ENCODE data around the gene OR4K14.
"Not testable (repeated sequence)": the region's sequence is repeated elsewhere in the genome, so short reads cannot be mapped to it uniquely, and the experiment has no call there.

OR4K14 gene, protein sequence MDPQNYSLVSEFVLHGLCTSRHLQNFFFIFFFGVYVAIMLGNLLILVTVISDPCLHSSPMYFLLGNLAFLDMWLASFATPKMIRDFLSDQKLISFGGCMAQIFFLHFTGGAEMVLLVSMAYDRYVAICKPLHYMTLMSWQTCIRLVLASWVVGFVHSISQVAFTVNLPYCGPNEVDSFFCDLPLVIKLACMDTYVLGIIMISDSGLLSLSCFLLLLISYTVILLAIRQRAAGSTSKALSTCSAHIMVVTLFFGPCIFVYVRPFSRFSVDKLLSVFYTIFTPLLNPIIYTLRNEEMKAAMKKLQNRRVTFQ

DNA sequence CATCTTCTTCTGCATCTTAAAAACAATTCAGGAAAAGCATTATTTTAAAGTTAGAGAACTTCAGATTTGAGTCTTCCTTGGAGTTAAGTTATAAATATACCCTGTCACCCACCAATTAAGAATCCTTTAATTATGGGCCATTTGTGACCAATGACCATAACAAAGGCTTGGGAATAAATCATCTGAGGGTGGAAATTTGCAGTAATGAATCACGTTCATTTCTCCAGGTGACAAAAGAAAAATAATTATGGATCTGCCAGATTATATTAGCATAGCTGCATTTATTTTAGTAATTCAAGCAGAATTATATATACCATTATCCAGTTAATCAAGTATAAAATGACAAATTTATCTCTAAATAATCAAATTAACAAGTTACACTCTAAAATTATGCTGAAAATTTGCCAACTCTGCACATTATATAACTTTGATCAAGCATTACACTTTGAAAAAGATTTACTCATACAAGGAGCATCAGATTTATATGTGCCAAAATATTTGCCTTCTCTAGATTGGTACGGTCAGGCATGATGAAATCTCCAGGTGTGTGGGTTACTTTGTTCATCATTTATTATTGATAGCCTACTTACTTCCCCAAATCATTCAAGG, at the start of gene OR4K14:
Gene OR4K14 (minus strand): TSS at position 51 of the 609 bp plus-strand sequence. CDS start 4,114 bp downstream, outside the sequence.
- DNase-seq (ENCODE audit: low read depth in 4 of 4, low spot score in 1 of 4) = no peak

DNA sequence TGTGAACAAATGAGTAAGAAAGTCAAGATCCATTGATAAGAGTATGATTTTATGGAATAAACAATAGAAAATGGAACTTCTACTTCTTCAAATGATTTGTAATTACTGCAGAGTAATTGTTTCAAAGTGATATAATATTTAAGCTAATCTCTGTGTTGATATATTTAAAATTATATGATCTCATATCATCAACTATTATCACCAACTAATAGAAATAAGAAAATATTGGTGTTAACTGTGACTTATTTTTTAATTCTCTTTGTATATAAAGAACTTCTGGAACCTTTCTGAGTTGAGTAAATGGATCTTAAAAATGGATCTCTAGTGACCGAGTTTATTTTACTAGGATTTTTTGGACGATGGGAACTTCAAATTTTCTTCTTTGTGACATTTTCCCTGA, 40.6 kb upstream of the OR4K14 start, which contains the start of gene OR4L1:
Gene OR4L1 (plus strand): TSS at position 301 of the 400 bp plus-strand sequence. CDS start 0 bp downstream, at position 301.
- DNase-seq (ENCODE audit: low read depth in 4 of 4, low spot score in 1 of 4) = no peak

DNA sequence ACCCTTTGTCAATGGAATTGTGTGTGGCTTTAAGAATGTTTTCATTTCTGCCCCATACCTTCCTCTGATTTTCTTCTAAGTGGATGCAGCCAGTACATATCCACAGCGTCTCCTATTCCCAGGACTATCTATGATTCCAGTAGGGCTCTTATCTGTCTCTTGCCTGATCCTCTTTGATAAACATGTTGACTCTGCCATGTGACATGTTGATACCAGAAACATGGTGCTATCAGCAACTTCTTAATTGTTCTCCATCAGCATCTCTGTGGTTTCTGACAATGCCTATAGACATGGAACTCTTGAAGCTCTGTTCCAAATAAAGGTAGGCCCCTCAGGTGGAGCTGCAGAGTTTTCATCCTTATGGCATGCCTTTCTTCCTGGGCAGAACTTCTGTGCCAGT, 29.1 kb upstream of the OR4K14 start:
- DNase-seq (ENCODE audit: low read depth in 4 of 4, low spot score in 1 of 4) = no peak

DNA sequence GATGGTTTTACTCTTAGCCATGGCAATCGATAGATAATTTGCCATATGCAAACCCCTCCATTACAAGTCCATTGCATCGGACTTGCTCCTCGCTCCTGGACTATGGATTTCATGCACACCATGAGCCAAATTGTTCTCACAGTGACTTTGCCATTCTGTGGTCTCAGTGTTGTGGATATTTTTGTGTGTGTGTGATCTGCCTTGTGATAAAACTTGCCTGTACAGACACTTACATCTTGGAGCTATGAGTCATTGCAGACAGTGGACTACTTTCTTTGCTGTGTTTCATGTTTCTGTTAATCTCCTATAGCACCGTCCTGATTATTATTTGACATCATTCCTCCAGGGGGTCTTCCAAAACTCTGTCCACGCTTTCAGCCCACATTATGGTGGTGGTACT, 25.1 kb upstream of the OR4K14 start:
- no peak for DNase-seq (ENCODE audit: low read depth in 4 of 4, low spot score in 1 of 4)

DNA sequence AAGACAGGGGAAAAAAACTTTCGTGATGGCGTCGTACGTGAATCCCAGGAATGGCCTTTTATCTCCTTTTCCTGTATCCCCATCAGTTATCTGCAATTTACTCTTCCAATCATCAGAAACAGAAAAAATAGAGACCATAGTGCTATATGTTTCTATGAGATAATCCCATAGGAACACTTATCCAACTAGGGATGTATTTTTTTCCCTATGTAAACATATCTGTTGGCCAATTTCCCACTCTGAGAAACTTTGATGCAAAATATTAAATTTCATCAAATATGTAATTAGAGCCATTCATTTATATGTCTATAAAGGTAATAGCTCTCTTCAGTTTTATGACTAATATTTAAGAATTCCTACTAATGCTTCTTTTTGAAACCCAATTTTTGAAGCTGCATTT, 16.8 kb upstream of the OR4K14 start, which contains the start of gene OR4K13:
Gene OR4K13 (minus strand): TSS at position 101 of the 400 bp plus-strand sequence. CDS start 1,280 bp downstream, outside the sequence.
- DNase-seq (ENCODE audit: low read depth in 4 of 4, low spot score in 1 of 4) = no peak

DNA sequence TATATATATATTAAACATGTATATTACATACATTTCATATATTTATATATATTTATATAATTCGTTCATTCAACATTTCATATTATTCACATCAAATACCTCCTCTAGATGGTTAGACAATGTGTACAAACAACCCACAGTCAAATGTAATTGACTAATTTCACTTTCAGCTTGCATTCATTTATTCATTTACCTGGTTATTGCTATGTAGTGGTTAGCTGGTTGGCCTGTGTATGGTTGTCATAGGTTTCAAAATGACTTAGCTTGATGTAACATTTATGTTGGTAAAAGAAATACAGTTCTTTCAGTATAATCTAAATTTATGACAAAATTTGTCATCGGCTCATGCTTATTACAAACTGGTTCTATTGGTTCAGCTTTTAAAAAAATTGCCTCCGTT, 16.3 kb upstream of the OR4K14 start:
- no peak for DNase-seq (ENCODE audit: low read depth in 4 of 4, low spot score in 1 of 4)

DNA sequence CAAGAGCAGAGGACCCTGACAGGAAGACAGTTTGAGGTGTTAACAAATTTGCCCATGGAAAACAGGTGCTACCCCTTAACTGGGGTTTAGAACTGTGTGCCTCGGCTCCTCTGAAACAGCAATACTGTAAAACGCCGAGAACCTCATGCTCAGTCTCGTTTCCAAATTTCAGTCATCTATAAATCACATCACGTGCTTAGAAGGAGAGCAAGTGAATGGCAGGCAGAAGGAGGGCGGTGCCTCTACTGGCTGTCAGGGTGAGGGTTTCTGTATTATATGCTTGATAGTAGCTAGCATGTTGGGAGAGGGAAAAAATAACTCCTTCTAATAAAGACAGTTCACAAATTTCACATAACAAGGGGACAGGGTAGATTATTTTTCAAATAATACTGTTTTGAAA, 12.0 kb upstream of the OR4K14 start:
- no peak for DNase-seq (ENCODE audit: low read depth in 4 of 4, low spot score in 1 of 4)

DNA sequence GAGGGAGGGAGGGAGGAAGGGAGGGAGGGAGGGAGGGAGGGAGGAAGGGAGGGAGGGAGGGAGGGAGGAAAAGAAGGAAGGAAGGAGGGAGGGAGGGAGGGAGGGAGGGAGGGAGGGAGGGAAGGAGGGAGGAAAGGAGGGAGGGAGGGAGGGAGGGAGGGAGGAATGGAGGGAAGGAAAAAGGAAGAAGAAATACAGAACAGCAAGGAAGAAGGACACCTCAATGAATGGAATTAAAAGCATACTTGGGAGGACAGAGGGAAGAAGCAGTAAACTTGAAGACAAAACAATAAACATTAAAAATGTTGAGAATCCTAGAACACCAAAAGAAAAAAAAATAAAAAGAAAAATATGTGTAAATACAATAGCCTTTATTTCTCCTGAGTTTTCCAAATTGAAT, 11.0 kb downstream of the OR4K14 start:
- DNase-seq (ENCODE audit: low read depth in 4 of 4, low spot score in 1 of 4) = no peak

DNA sequence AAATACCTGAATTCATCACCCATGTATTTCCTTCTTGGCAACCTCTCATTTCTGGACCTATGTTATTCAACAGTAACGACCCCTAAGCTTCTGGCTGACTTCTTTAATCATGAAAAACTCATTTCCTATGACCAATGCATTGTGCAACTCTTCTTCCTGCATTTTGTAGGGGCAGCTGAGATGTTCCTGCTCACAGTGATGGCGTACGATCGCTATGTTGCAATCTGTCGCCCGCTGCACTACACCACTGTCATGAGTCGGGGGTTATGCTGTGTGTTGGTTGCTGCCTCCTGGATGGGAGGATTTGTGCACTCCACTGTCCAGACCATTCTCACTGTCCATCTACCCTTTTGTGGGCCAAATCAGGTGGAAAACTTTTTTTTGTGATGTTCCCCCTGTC, 16.8 kb downstream of the OR4K14 start:
- no peak for DNase-seq (ENCODE audit: low read depth in 4 of 4, low spot score in 1 of 4)

DNA sequence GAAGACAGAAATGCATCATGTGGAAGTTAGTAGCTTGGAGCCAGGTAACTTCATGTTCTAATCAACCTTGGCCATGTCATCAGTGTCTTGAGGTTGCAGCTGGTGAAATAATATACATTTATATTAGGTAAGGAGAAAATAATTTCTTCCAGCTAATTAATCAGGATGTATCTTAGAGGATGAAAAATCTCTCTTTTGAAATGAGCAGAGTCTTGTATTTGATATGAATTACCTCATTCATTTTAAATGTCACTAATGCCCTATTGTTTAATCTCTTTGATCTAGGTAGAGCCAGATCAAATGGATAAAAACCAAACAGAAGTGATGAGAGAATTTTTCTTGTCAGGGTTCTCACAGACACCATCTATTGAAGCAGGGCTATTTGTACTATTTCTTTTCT, 17.2 kb downstream of the OR4K14 start, which contains the start of gene OR4Q2:
Gene OR4Q2 (plus strand): TSS at position 301 of the 400 bp plus-strand sequence.
- no peak for DNase-seq (ENCODE audit: low read depth in 4 of 4, low spot score in 1 of 4)

DNA sequence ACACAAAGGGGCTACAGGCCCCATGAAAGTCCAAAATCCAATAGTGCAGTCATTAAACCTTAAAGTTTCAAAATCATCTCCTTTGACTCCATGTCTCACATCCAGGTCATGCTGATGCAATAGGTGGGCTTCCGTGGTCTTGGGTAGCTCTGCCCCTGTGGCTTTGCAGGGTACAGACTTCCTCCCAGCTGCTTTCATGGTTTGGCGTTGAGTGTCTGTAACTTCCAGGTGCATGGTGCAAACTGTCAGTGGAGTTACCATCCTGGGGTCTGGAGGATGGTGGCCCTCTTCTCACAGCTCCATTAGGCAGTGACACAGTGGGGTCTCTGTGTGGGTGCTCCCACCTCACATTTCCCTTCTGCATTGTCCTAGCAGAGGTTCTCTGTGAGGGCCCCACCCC, 25.7 kb downstream of the OR4K14 start:
- no peak for DNase-seq (ENCODE audit: low read depth in 4 of 4, low spot score in 1 of 4)

DNA sequence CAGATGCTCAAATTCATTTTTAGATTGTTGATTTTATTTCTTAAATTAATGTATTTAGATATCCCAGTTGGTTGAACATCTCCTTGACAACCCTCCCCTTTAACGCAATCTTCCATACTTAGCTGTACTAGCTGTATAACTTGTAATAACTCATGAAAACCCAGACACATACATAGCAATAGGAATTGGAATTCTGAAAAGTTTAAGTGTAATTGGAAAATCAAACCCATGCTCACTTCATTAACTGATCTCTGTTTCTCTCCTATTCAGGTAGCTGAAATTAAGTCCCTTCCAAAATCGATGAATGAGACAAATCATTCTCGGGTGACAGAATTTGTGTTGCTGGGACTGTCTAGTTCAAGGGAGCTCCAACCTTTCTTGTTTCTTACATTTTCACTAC, 43.8 kb downstream of the OR4K14 start, which contains the start of gene OR4K15:
Gene OR4K15 (plus strand): TSS at position 301 of the 400 bp plus-strand sequence. CDS start 0 bp downstream, at position 301.
- DNase-seq (ENCODE audit: low read depth in 4 of 4, low spot score in 1 of 4) = no peak

DNA sequence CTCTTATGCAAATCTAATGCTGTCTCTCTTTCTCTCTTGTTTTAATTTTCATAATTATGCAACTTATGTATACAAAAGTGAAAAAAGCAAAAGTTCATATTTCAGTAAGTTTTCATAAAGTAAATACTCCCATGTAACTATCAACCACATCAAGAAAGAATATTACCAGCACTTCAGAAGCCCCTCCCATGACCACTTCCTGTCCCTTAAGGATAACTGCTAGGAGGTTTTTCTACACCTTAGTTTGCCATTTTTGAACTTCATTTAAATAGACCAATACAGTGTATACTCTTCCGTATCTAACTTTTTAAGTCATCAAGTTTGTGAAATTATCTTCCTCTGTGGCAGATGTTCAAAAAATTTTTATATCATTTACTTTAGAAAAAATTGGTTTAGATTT, 44.3 kb downstream of the OR4K14 start:
- no peak for DNase-seq (ENCODE audit: low read depth in 4 of 4, low spot score in 1 of 4)

DNA sequence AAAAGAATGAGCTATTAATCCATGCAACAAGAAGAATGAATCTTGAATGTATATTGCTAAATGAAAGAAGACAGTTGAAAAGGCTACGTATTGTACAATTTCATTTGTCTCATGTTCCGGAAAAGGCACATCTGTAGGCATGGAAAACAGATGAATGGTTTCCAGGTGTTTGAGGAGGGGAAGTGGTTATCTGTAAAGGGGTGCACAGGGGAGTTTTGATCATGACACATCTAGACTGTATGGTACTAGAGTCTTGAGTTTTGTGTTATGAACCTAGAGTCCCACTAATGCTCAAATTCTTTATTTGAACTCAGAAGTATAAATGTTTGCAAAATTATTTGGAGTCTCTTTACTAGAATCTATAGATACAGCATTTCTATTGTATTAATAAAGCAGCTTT, 49.4 kb downstream of the OR4K14 start:
- not testable (repeated sequence) for DNase-seq (ENCODE audit: low read depth in 4 of 4, low spot score in 1 of 4)
